Esophagus squamous epithelium (tissue), 4 donors: Measurements from ENCODE around the gene GTF3C2.

Experiments
- CTCF ChIP-seq, 6 experiments: fragments of 450-650 bp in 4 of 6; fragments of 200-600 bp in 2 of 6; sonication (generic) in 2 of 6; IDR thresholded peaks; one replicate each; pipeline ENCODE4 v1.5.1; 2016 to 2019; ENCODE audit warnings: antibody characterized with exemption in 6 of 6, mild to moderate bottlenecking in 4 of 6, moderate library complexity in 4 of 6
- POLR2A ChIP-seq, 4 donors: fragments of 450-650 bp; IDR thresholded peaks; one replicate each; pipeline ENCODE4 v1.6.1; 2017; ENCODE audit warnings: antibody characterized with exemption in 4 of 4, mild to moderate bottlenecking in 4 of 4, moderate library complexity in 3 of 4

- TF ChIP-seq POLR2A (IDR thresholded peaks at IDR 0.05) (no peak), CTCF (IDR thresholded peaks at IDR 0.05) (no peak)
Measured at GRCh38 chr2:27336173-27336572, 20.4 kb downstream of the GTF3C2 start.
